MM.1S (cell line): ENCODE data around the gene PGF.

Source experiments
- EZH2 ChIP-seq: fragments of 300-600 bp; sonication (generic); optimal IDR thresholded peaks from 2 replicates; pipeline ENCODE3; 2017; ENCODE audit warnings: low read depth, mild to moderate bottlenecking, antibody characterized with exemption, low read length, mixed read lengths
- EZH2phosphoT487 ChIP-seq: fragments of 300-600 bp; sonication (generic); IDR thresholded peaks from 2 replicates; pipeline ENCODE4 v1.6.1; 2018; ENCODE audit warnings: antibody characterized with exemption, low read length
- TF ChIP-seq, protein P1 (sequence below): fragments of 300-600 bp; sonication (generic); IDR thresholded peaks from 2 replicates; pipeline ENCODE4 v1.5.1; 2016; ENCODE audit warnings: antibody characterized with exemption, low read length, mixed read lengths

DNA sequence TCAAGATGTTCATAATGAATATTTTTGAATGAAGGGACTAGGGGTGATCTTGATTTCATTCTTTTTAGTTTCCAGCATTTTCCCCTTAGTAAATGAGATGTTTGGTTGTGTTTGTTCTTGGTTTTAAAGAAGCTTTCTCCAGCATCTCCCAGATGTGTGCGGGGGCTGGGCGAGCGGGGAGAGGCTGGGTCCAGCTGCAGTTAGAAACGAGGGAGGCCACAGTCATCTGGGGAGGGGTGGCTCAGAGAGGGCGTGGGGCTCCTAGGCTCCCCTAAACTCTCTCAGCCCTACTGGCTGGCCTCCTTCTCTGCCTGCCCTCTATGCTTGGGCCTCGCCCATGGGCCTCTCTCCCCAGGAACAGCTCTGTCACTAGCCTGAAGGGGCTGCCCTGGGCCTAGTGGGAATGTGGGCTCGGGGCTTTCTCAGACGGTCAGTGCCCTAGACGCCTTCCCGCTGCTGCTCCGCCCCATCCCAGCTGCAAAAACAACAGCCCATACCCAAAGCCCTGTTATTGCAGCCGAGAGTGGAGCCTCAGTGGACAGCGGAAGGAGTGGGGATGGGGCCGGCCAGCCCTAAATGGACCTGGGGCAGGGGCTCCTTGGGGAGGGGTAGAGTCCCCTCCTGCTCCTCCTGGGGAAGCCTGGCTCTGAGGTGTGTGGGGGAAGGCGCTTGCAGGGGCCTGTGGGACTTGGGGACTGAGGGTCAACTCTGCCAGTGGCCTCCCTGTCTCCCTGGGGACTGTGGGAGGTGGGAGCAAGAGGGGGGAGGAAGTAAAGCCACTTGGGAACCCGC lies 29.0 kb upstream of the PGF start:
- TF ChIP-seq, protein P1, sequence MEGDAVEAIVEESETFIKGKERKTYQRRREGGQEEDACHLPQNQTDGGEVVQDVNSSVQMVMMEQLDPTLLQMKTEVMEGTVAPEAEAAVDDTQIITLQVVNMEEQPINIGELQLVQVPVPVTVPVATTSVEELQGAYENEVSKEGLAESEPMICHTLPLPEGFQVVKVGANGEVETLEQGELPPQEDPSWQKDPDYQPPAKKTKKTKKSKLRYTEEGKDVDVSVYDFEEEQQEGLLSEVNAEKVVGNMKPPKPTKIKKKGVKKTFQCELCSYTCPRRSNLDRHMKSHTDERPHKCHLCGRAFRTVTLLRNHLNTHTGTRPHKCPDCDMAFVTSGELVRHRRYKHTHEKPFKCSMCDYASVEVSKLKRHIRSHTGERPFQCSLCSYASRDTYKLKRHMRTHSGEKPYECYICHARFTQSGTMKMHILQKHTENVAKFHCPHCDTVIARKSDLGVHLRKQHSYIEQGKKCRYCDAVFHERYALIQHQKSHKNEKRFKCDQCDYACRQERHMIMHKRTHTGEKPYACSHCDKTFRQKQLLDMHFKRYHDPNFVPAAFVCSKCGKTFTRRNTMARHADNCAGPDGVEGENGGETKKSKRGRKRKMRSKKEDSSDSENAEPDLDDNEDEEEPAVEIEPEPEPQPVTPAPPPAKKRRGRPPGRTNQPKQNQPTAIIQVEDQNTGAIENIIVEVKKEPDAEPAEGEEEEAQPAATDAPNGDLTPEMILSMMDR = no peak
- TF ChIP-seq EZH2 (no peak), EZH2phosphoT487 (no peak)
